Osteocyte (in vitro differentiated cells): ENCODE measurements around the gene AIF1L. TPM values are rescaled to one million over a fixed set of nuclear protein-coding genes. Genes with fewer than 3 reads are reported as not detected.
"Not testable (repeated sequence)": the region's sequence is repeated elsewhere in the genome, so short reads cannot be mapped to it uniquely, and the experiment has no call there.

ENCODE experiments used
- DNase-seq: peaks from one replicate; pipeline ENCODE4 v3.0.0; 2021; ENCODE audit warnings: mixed read lengths; ENCODE audit not compliant: unreplicated experiment; ENCODE audit errors: extremely low spot score
- H3K27ac Mint-ChIP-seq: one replicate; pipeline ENCODE4 v1.8.0; 2021; ENCODE audit warnings: mild to moderate bottlenecking, mixed read lengths; ENCODE audit not compliant: unreplicated experiment
- H3K27me3 Mint-ChIP-seq: one replicate; pipeline ENCODE4 v1.8.0; 2021; ENCODE audit warnings: mixed read lengths; ENCODE audit not compliant: unreplicated experiment
- H3K36me3 Mint-ChIP-seq: one replicate; pipeline ENCODE4 v1.8.0; 2021; ENCODE audit warnings: mixed read lengths; ENCODE audit not compliant: unreplicated experiment
- H3K4me1 Mint-ChIP-seq: one replicate; pipeline ENCODE4 v1.8.0; 2021; ENCODE audit warnings: mixed read lengths; ENCODE audit not compliant: unreplicated experiment
- H3K4me3 Mint-ChIP-seq: one replicate; pipeline ENCODE4 v1.8.0; 2021; ENCODE audit warnings: mild to moderate bottlenecking, moderate library complexity, mixed read lengths; ENCODE audit not compliant: unreplicated experiment
- H3K9me3 Mint-ChIP-seq: one replicate; pipeline ENCODE4 v1.8.0; 2021; ENCODE audit warnings: mixed read lengths; ENCODE audit not compliant: unreplicated experiment
- total RNA-seq: library from RNA; stranded (reverse); gene quantifications from 2 replicates; pipeline ENCODE4 v1.2.1, GENCODE V29; 2021
- TF ChIP-seq, protein P1 (sequence below): fragments of 200-600 bp; sonication (generic); IDR thresholded peaks from 2 replicates; pipeline ENCODE4 v1.5.0; 2021; ENCODE audit warnings: antibody characterized with exemption, mild to moderate bottlenecking, moderate library complexity

The AIF1L gene
- total RNA-seq, 1 donor from 2014 or later = 26.3 TPM

DNA sequence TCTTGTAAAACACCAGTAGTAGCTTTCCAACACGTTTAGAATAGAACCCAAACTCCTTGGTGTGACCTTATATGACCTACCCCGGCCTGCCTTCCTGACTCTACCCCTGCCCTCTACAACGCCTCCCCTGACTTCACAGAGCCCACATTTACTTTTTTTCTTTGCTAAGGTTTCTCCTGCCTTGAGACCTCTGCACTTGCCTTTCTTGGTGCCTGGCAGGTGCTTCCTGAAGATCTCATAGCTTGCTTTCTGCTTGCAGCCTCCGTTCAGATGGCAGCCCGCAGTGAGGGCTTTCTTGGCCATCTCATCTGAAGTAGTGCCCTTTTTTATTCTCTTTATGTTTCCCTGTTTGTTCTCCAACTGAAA is 53.3 kb downstream of the AIF1L start:
- H3K9me3 Mint-ChIP-seq = no peaks in the 10 kb centered on the region
- TF ChIP-seq, protein P1, sequence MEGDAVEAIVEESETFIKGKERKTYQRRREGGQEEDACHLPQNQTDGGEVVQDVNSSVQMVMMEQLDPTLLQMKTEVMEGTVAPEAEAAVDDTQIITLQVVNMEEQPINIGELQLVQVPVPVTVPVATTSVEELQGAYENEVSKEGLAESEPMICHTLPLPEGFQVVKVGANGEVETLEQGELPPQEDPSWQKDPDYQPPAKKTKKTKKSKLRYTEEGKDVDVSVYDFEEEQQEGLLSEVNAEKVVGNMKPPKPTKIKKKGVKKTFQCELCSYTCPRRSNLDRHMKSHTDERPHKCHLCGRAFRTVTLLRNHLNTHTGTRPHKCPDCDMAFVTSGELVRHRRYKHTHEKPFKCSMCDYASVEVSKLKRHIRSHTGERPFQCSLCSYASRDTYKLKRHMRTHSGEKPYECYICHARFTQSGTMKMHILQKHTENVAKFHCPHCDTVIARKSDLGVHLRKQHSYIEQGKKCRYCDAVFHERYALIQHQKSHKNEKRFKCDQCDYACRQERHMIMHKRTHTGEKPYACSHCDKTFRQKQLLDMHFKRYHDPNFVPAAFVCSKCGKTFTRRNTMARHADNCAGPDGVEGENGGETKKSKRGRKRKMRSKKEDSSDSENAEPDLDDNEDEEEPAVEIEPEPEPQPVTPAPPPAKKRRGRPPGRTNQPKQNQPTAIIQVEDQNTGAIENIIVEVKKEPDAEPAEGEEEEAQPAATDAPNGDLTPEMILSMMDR = no peak
- H3K4me1 Mint-ChIP-seq = no peaks in the 10 kb centered on the region
- DNase-seq = no peak
- no peak overlapping the region for H3K27ac Mint-ChIP-seq
- peaks cover 66% of the 10 kb centered on the region for H3K36me3 Mint-ChIP-seq
- H3K4me3 Mint-ChIP-seq = no peak overlapping the region
- H3K27me3 Mint-ChIP-seq = no peaks in the 10 kb centered on the region

DNA sequence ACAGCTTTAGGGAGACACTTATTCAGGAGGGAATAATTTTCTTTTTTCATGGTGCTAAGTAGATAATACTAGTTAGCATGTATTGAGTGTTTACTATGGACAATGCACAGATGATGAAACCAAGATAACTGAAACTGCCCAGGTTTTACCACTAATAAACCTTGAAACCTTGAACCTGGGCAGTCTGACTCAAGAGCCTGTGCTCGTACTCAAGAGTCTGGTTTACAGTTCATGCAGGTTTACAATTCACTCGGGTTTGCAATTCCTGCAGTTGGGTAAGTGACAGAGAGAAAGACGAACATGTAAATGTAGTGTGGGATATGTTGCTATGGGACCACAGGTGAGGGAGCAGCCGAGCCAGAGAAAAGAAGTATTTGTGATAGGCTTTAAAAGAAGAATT is 57.3 kb downstream of the AIF1L start:
- TF ChIP-seq, protein P1 = no peak
- H3K36me3 Mint-ChIP-seq = peaks cover 56% of the 10 kb centered on the region

DNA sequence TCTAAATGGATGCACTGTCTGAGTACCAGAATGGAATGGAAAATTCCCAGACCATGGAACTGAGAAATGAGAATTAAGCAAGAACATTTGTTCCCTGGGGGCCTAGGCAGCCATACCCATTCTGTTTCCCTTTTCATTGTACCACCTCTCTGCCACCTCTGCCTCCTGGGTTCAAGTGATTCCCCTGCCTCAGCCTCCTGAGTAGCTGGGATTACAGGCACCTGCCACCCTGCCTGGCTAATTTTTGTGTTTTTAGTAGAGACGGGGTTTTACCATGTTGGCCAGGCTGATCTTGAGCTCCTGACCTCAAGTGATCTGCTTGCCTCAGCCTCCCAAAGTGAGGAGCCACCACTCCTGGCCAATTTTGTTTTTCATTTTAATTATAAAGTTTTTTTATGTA is 62.3 kb downstream of the AIF1L start:
- not testable (repeated sequence) for H3K4me3 Mint-ChIP-seq, H3K4me1 Mint-ChIP-seq, H3K27ac Mint-ChIP-seq, H3K27me3 Mint-ChIP-seq, H3K9me3 Mint-ChIP-seq, DNase-seq
- peaks cover 40% of the 10 kb centered on the region for H3K36me3 Mint-ChIP-seq

More for the DNA sequence above, 57.3 kb downstream of the AIF1L start:
- H3K27ac Mint-ChIP-seq = no peak overlapping the region
- H3K9me3 Mint-ChIP-seq = no peaks in the 10 kb centered on the region
- no peak overlapping the region for H3K4me3 Mint-ChIP-seq
- no peaks in the 10 kb centered on the region for H3K27me3 Mint-ChIP-seq
- H3K4me1 Mint-ChIP-seq = no peaks in the 10 kb centered on the region
- no peak for DNase-seq

DNA sequence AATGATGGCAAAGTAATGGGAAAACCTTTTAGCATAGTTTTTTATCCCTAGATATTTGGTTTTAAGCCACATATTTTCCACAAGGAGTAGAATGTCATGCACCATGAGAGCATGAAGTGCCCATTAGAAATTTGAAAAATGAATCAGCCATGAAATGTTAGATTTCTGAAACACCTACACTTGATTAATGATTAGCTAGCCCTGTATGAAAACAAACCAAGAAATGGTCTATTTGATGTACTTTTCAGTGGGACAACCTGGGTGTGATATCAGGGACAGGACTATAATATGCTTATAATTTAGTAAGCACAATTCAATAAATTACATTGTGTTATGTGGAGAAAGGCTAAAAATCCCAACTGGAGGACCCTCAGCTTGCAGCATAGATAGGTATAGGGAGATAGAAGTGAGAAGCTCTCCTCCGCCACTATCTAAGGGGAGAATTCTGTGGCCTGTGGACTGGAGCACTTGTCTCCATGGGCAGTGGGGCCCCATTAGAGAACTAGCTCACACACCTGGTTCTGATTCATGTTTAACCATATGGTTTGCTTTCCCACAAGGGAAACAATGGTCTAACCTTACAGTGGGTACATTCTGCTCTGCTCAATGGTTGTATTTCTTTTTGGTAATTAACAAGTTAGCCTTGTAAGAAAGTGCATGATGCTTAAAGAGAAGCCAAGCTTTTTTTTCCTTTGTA is 64.2 kb downstream of the AIF1L start:
- H3K27me3 Mint-ChIP-seq = no peaks in the 10 kb centered on the region
- DNase-seq = no peak
- H3K4me1 Mint-ChIP-seq = peaks cover 2% of the 10 kb centered on the region
- no peak overlapping the region for H3K4me3 Mint-ChIP-seq
- peaks cover 35% of the 10 kb centered on the region for H3K36me3 Mint-ChIP-seq
- no peaks in the 10 kb centered on the region for H3K9me3 Mint-ChIP-seq
- H3K27ac Mint-ChIP-seq = no peak overlapping the region
- TF ChIP-seq, protein P1 = no peak

DNA sequence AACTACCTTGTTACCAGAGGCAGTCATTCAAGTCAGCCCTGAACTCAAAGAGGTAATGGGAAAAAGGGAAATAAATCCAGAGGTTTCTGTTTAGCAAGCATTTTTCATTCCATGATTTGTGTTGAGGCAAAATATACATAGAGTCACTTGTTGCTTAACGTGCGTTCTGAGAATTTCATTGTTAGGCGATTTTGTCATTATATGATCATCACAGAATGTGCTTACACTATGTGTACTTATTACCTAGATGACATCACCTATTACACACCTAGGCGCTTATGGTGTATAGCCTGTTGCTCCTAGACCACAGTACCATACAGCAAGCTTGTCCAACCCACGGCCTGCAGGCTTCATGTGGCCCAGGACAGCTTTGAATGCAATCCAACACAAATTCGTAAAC is 65.3 kb downstream of the AIF1L start:
- Mint-ChIP-seq H3K27me3 (no peaks in the 10 kb centered on the region), H3K27ac (no peak overlapping the region), H3K36me3 (peaks cover 38% of the 10 kb centered on the region), H3K9me3 (no peaks in the 10 kb centered on the region), H3K4me1 (peaks cover 2% of the 10 kb centered on the region), H3K4me3 (no peak overlapping the region)
- TF ChIP-seq, protein P1 = no peak
- DNase-seq = no peak
